BLaER1 treated with 17β-estradiol and CSF1 and Interleukin-3, amounts not matched to agents 10 nM and 100 nM (cell line): ENCODE results near the gene USP30.

Experiments used
- H3K27ac ChIP-seq, 11 experiments: shearing (Covaris generic); formaldehyde crosslinking; 2 replicates each; pipeline ENCODE4 v1.8.1; 2022
- H3K27me3 ChIP-seq, 11 experiments: shearing (Covaris generic); formaldehyde crosslinking; 2 replicates each; pipeline ENCODE4 v1.8.1; 2022
- H3K36me3 ChIP-seq, 11 experiments: shearing (Covaris generic); formaldehyde crosslinking; 2 replicates each; pipeline ENCODE4 v1.8.1; 2022
- H3K4me1 ChIP-seq, 10 experiments: shearing (Covaris generic); formaldehyde crosslinking; 2 replicates each; pipeline ENCODE4 v1.8.1; 2022
- H3K4me2 ChIP-seq, 11 experiments: shearing (Covaris generic); formaldehyde crosslinking; 2 replicates each; pipeline ENCODE4 v1.8.1; 2022
- H3K4me3 ChIP-seq, 10 experiments: shearing (Covaris generic); formaldehyde crosslinking; 2 replicates each; pipeline ENCODE4 v1.8.1; 2022
- H3K9ac ChIP-seq, 11 experiments: shearing (Covaris generic); formaldehyde crosslinking; 2 replicates each; pipeline ENCODE4 v1.8.1; 2022
- H3K9me3 ChIP-seq, 11 experiments: shearing (Covaris generic); formaldehyde crosslinking; replicated peaks in 1 of 11; 2 replicates each; pipeline ENCODE4 v1.8.1; 2022
- H4K20me1 ChIP-seq, 11 experiments: shearing (Covaris generic); formaldehyde crosslinking; 2 replicates each; pipeline ENCODE4 v1.8.1; 2022
- Cebpa-rat ChIP-seq, 11 experiments: shearing (Covaris generic); IDR thresholded peaks; 2 replicates each; pipeline ENCODE4 v1.8.1; 2022

USP30 gene

DNA sequence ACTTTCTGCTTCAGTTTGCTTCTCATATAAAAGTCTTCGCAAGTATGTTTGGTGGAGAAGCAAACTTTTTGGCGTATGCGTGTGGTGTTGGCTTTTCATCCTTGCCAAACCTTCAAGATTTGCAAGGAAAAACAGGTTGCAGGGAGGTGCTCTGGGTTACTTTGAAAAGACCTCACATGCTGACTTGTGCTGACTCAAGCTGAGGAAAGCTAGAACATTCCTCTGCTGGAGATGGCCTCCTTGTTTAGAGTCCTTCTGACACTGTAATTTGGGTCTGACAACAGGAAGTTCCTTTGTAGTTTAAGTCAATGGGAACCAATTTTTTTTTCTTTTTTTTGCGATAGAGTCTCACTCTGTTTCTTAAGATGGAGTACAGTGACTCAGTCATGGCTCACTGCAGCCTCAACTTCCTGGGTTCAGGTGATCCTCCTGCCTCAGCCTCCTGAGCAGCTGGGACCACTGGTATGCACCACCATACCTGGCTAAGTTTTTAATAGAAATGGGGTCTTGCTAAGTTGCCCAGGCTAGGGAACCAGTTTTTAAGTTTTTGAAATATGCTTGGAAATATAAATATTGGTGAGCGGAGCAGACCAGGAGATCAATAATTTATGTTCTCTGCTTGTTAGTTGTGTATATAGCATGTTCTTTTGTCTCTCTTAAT is 61.4 kb downstream of the USP30 start:
- Histone ChIP-seq H3K27me3 (no peaks in the 10 kb centered on the region), H3K9me3 (no peaks in the 10 kb centered on the region), H3K4me3 (no peak overlapping the region), H3K36me3 (peaks cover 0 to 27% (median 16%) of the 10 kb centered on the region in 11 experiments; a peak in 18 of 22 replicates), H4K20me1 (peaks cover 0 to under 1% (median 0%) of the 10 kb centered on the region in 11 experiments; a peak in 2 of 22 replicates), H3K4me2 (no peak overlapping the region), H3K9ac (no peak overlapping the region), H3K4me1 (peaks cover 11 to 39% (median 33%) of the 10 kb centered on the region in 10 experiments), H3K27ac (no peak overlapping the region)
- no peak for TF ChIP-seq Cebpa-rat (IDR thresholded peaks at IDR 0.05)

DNA sequence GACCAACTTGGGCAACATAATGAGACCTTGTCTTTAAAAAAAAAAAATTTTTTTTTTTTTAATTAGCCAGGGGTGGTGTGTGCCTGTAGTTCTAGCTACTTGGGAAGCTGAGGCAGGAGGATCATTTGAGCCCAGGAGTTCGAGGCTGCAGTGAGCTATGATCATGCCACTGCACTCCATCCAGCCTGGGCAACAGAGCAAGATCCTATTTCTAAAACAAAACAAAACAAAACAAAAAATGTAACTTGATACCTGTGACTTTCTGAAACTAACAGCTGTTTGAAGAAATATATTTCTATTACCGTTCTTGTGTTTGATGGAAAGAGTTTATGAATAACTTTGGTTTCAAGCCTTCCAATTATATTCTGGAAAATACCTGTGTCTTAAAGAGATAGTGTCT is 62.3 kb downstream of the USP30 start:
- Histone ChIP-seq H3K9me3 (no peaks in the 10 kb centered on the region), H3K9ac (no peak overlapping the region), H3K4me2 (no peak overlapping the region), H4K20me1 (no peaks in the 10 kb centered on the region; a peak in 2 of 22 replicates), H3K27ac (no peak overlapping the region), H3K4me1 (peaks cover 11 to 39% (median 33%) of the 10 kb centered on the region in 10 experiments), H3K4me3 (no peak overlapping the region), H3K27me3 (no peaks in the 10 kb centered on the region), H3K36me3 (peaks cover 0 to 18% (median 9%) of the 10 kb centered on the region in 11 experiments; a peak in 11 of 22 replicates)
- TF ChIP-seq Cebpa-rat (IDR thresholded peaks at IDR 0.05) = no peak

DNA sequence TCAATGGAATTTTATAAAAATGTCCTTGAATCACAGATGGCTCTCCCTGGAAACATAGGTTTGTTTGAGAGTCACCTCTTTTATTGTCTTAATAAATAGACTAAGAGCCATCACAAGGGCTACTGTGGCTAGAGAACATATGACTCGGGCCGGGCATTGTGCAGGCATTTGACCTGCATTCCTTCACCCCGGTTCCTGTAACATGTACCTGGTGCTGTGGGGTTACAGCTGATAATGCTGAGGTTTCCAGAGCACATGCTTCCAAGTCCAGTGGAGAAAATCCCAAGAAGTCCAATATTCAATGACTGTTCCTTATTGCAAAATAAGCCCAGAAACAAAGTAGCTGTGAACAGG is 63.0 kb downstream of the USP30 start:
- no peak overlapping the region for H3K4me3 ChIP-seq
- H3K27me3 ChIP-seq = no peaks in the 10 kb centered on the region
- no peaks in the 10 kb centered on the region; a peak in 2 of 22 replicates for H4K20me1 ChIP-seq
- peaks cover 0 to 11% (median 3%) of the 10 kb centered on the region in 11 experiments; a peak in 5 of 22 replicates for H3K36me3 ChIP-seq
- peak overlapping the region in 6 of 11 experiments; percentile 23 to 67 (median 52); a peak in 10 of 22 replicates for H3K27ac ChIP-seq
- no peaks in the 10 kb centered on the region for H3K9me3 ChIP-seq
- H3K9ac ChIP-seq = 0 out of 22 replicates have a peak overlapping the region, but pooled peaks of 2 of the 11 experiments have one; percentile 11 to 62
- H3K4me2 ChIP-seq = peak overlapping the region; percentile 43 to 85 (median 68)
- H3K4me1 ChIP-seq = peaks cover 11 to 39% (median 33%) of the 10 kb centered on the region in 10 experiments
- TF ChIP-seq Cebpa-rat (IDR thresholded peaks at IDR 0.05) = no peak

DNA sequence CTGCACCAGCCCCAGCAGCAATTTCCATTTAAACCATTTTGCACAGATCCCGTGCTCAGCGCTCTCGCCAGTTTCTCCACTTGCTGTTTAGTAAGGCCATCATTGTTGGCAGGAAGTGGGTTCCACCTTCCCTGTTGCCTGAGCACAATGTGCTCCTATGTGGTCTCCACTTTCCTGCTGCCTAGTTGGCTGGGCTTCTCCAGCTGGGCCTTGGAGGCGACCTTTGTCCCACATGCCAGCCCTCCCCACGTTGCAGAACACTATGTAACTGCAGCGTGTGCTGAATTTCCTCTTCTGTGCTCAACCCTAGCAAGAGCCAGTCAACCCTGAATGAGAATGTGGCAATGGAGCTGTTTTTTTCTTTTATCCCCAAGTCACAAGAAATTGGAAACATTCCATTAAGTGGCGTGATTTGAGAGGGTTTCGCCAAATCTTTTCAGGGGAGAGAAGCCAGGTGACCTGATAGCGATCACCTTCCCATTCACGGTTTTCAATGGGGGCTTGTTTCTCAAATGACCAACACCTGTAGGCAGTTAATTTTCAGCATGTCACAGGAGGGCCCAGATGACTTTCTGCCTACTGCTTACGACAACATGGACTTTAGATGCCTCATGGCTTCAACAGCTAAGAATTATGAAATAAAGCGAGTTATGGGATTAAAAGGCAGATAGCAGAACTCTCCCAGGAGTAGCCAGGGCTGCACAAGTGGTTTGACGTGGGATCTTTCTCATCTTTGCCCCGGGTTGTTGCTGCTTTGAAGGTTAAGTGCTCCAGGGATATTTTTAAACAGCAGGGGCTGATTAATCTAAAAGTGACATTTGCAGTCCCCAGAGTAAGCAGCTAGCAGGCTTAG is 63.6 kb downstream of the USP30 start, which contains the start of gene ACACB:
ACACB (plus strand) TSS at position 830 of the 853 bp plus-strand sequence. CDS start 22,819 bp downstream, outside the sequence.
- H3K27ac ChIP-seq = peak within 1 kb of the TSS in 8 of 11 experiments; percentile 23 to 67 (median 57); a peak in 16 of 22 replicates

DNA sequence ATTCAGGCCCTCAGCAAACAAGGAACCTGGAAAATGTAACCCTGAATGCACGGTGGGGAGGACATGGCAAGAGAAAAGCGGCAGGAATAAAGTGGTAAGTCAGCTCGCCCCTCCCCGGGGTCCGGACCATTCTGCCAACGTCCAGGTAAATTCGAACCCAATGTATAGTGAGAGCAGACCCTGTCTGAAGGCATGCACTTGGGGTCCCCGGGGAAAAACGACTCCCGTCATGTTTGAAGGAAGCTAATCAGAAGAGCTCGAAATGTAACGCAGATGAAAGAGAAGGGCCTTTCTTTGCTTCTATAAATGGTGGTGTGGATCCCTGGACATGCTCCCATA is 64.2 kb downstream of the USP30 start:
- H3K27ac ChIP-seq = peak overlapping the region in 8 of 11 experiments; percentile 16 to 67 (median 57); a peak in 16 of 22 replicates
- no peak for TF ChIP-seq Cebpa-rat (IDR thresholded peaks at IDR 0.05)
- H3K9me3 ChIP-seq = no peaks in the 10 kb centered on the region
- H3K4me3 ChIP-seq = no peak overlapping the region
- peaks cover 11 to 30% (median 25%) of the 10 kb centered on the region in 10 experiments for H3K4me1 ChIP-seq
- no peaks in the 10 kb centered on the region; a peak in 1 of 22 replicates for H4K20me1 ChIP-seq
- peak overlapping the region in 6 of 11 experiments; percentile 13 to 62 (median 33); a peak in 9 of 22 replicates for H3K9ac ChIP-seq
- H3K4me2 ChIP-seq = peak overlapping the region; percentile 43 to 85 (median 68)
- H3K27me3 ChIP-seq = no peaks in the 10 kb centered on the region
- H3K36me3 ChIP-seq = no peaks in the 10 kb centered on the region; a peak in 1 of 22 replicates

More for the DNA sequence above, 63.6 kb downstream of the USP30 start, which contains the start of gene ACACB:
- Histone ChIP-seq H3K4me1 (peaks cover 11 to 36% (median 31%) of the 10 kb centered on the region in 10 experiments), H3K27me3 (no peaks in the 10 kb centered on the region), H3K4me2 (peak within 1 kb of the TSS; percentile 43 to 85 (median 68)), H3K9me3 (no peaks in the 10 kb centered on the region), H4K20me1 (no peaks in the 10 kb centered on the region; a peak in 2 of 22 replicates), H3K36me3 (peaks cover 0 to 5% (median 0%) of the 10 kb centered on the region in 11 experiments; a peak in 4 of 22 replicates), H3K9ac (peak within 1 kb of the TSS in 6 of 11 experiments; percentile 13 to 62 (median 33); a peak in 9 of 22 replicates), H3K4me3 (no peak within 1 kb of the TSS)
- peak in 7 of 11 experiments; percentile 9 to 73 (median 42); a peak in 7 of 22 replicates for TF ChIP-seq Cebpa-rat (IDR thresholded peaks at IDR 0.05)

DNA sequence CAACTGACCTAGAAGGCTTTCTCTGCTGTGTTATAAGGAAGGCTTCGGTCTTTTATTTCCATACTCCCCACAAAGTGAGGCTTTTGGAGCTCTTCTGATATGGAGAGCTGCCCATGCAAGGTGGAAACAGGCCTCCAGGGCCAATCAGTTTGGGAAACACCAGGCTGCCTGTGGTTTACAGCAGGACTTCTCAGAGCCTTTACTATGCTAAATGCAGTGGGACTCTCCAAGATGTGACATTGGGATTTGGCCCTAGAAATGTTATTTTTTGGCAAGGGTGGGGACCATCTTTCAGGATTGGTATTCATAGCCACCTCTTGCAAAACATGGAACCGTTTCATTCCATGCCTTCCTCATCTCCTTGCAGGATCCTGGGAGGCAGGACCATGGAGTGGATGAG is 67.7 kb downstream of the USP30 start:
- Histone ChIP-seq H3K4me3 (no peak overlapping the region), H3K36me3 (no peaks in the 10 kb centered on the region), H3K9ac (no peak overlapping the region), H4K20me1 (no peaks in the 10 kb centered on the region), H3K27me3 (no peaks in the 10 kb centered on the region), H3K4me2 (no peak overlapping the region), H3K9me3 (no peaks in the 10 kb centered on the region), H3K27ac (no peak overlapping the region), H3K4me1 (peaks cover 11 to 31% (median 23%) of the 10 kb centered on the region in 10 experiments)
- TF ChIP-seq Cebpa-rat (IDR thresholded peaks at IDR 0.05) = no peak

DNA sequence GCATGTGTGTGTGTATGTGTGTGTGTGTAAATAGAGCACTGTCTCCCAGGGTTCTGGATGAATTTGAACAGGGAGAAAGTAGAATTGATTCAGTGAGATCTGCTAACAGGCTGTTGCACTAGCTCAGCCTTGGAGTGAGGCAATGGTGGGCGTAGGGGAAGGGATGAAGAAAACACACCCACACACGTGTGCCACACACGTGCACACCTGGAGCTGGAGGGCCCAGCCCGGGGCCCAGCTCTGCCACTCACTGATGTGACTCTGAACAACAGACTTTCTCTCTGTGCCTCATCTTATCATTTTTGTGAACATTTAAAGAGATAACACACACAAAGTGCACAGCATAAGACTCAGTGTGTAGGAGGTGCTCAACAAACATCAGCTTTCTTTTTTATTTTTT is 68.2 kb downstream of the USP30 start:
- Histone ChIP-seq H3K9ac (no peak overlapping the region), H3K9me3 (no peaks in the 10 kb centered on the region), H4K20me1 (no peaks in the 10 kb centered on the region), H3K4me3 (no peak overlapping the region), H3K36me3 (no peaks in the 10 kb centered on the region), H3K27ac (no peak overlapping the region), H3K27me3 (no peaks in the 10 kb centered on the region), H3K4me1 (peaks cover 9 to 26% (median 20%) of the 10 kb centered on the region in 10 experiments), H3K4me2 (no peak overlapping the region)
- no peak for TF ChIP-seq Cebpa-rat (IDR thresholded peaks at IDR 0.05)

DNA sequence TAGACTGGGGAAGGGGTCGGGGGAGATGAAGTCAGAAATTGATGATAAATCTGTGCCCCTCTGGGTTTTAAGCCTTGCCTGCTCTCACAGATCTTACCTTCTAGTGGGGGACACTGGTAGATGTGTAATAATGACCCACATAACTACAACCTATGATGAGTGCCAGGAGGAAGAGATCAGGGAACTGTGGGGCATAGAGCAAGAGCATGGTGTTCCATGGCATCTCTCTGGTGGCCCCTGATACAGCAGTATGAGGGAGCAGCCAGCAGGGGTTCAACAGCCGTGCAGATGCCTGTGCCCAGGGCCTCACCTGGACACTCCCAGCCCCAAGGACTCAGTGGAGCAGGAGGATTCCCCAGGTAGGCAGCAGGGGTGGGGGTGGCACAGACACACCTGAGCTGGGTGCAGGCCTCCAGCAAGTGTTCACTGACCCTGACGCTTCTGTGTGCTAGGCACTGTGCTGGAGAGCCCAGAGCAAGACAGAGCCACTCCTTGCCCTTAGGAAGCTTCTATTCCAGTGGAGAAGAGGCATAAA is 69.0 kb downstream of the USP30 start:
- Histone ChIP-seq H3K4me3 (no peak overlapping the region), H3K27me3 (no peaks in the 10 kb centered on the region), H4K20me1 (no peaks in the 10 kb centered on the region), H3K4me1 (peaks cover under 1 to 18% (median 11%) of the 10 kb centered on the region in 10 experiments; a peak in 19 of 20 replicates), H3K27ac (no peak overlapping the region), H3K9me3 (no peaks in the 10 kb centered on the region), H3K4me2 (no peak overlapping the region), H3K9ac (no peak overlapping the region), H3K36me3 (no peaks in the 10 kb centered on the region)
- TF ChIP-seq Cebpa-rat (IDR thresholded peaks at IDR 0.05) = no peak
